ENCODE results near the gene RABGGTB. TPM values are rescaled to one million over a fixed set of nuclear protein-coding genes. Genes with fewer than 3 reads are reported as not detected.
"Not testable (repeated sequence)": the region's sequence is repeated elsewhere in the genome, so short reads cannot be mapped to it uniquely, and the experiment has no call there.

The RABGGTB gene
- polyA plus RNA-seq, 1 experiment, result 122 TPM

DNA sequence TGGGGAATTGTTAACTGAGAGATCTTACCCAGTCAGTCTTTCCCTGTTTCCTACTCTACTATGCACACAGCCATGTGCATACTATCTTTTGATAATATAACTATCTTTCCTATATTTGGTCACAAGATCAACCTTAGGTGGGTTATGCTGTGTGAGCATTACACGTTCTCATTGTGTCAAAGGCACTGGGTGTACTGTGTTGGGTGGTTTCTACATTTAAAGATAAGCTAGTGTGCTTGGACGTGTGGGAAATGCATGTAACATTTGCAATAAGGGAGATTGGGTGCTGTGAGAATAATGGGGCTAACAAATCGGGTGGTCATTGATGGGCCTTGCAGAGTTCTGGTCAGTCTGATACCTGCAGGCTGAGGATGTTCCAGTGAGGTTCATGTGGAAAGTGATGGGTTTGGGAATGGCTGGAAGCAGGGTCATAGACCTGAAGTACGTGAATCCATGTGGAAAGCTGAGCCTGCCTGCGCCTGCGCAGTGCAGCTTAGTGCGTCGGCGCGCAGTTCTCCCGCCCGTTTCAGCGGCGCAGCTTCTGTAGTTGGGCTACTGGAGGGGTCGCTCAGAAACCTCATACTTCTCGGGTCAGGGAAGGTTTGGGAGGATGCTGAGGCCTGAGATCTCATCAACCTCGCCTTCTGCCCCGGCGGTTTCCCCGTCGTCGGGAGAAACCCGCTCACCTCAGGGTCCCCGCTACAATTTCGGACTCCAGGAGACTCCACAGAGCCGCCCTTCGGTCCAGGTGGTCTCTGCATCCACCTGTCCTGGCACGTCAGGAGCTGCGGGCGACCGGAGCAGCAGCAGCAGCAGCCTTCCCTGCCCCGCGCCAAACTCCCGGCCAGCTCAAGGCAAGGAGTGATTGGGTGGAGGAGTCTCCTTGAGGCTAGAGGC is 10.6 kb downstream of the RABGGTB start, which contains the start of gene MSH4:
MSH4 (plus strand) TSS at position 507 of the 897 bp plus-strand sequence; CDS start at position 611, 104 bp downstream.
- no peaks in the 10 kb centered on the region; the same call in 1 of the 2 replicates for H3K9me3 ChIP-seq (ENCODE audit: control insufficient read depth, insufficient read depth, low read length)
- DNase-seq (ENCODE audit: low read depth, low spot score), result no peak
- no peaks in the 10 kb centered on the region for H3K27me3 ChIP-seq (ENCODE audit: control insufficient read depth, insufficient read depth, low read length)
- TF ChIP-seq, protein P1, sequence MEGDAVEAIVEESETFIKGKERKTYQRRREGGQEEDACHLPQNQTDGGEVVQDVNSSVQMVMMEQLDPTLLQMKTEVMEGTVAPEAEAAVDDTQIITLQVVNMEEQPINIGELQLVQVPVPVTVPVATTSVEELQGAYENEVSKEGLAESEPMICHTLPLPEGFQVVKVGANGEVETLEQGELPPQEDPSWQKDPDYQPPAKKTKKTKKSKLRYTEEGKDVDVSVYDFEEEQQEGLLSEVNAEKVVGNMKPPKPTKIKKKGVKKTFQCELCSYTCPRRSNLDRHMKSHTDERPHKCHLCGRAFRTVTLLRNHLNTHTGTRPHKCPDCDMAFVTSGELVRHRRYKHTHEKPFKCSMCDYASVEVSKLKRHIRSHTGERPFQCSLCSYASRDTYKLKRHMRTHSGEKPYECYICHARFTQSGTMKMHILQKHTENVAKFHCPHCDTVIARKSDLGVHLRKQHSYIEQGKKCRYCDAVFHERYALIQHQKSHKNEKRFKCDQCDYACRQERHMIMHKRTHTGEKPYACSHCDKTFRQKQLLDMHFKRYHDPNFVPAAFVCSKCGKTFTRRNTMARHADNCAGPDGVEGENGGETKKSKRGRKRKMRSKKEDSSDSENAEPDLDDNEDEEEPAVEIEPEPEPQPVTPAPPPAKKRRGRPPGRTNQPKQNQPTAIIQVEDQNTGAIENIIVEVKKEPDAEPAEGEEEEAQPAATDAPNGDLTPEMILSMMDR (IDR thresholded peaks at IDR 0.05; ENCODE audit: low read depth, low read length), result no peak
- ChIA-PET POLR2A (interaction anchor here (1.2 to 1.4 kb wide), 2 partner anchors 11 to 15 kb away, joined by 4 to 9 read pairs; partner anchors contain the start of gene RABGGTB), CTCF (no interaction called here)
- H3K27ac ChIP-seq (ENCODE audit: low read depth, low read length), result no peak within 1 kb of the TSS
- H3K4me3 ChIP-seq (ENCODE audit: low read depth, low read length), result no peak within 1 kb of the TSS

DNA sequence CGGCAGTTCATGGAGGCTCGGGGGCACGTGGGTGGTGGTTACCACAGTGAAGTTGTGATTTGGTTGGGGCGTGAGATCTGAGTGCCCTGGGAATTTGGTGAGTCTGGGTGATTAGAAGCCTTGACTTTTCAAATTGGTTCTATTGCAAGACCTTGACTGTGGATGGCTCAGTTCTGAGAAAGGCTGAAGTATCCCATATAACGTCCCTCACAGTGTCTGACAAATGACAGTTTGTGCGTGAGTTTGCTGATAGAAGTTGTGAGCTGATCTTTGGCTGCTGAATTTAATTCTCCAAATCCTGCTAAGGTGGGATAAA is 11.2 kb downstream of the RABGGTB start:
- H3K9me3 ChIP-seq (ENCODE audit: control insufficient read depth, insufficient read depth, low read length), result no peaks in the 10 kb centered on the region; the same call in 1 of the 2 replicates
- H3K27me3 ChIP-seq (ENCODE audit: control insufficient read depth, insufficient read depth, low read length), result no peaks in the 10 kb centered on the region
- no peak for DNase-seq (ENCODE audit: low read depth, low spot score)
- POLR2A ChIA-PET, result interaction anchor here (1.2 to 1.4 kb wide), 2 partner anchors 11 to 14 kb away, joined by 4 to 9 read pairs; partner anchors contain the start of gene RABGGTB
- no peak overlapping the region for H3K4me3 ChIP-seq (ENCODE audit: low read depth, low read length)
- H3K27ac ChIP-seq (ENCODE audit: low read depth, low read length), result no peak overlapping the region
- CTCF ChIA-PET, result no interaction called here
- TF ChIP-seq, protein P1 (IDR thresholded peaks at IDR 0.05; ENCODE audit: low read depth, low read length), result no peak

DNA sequence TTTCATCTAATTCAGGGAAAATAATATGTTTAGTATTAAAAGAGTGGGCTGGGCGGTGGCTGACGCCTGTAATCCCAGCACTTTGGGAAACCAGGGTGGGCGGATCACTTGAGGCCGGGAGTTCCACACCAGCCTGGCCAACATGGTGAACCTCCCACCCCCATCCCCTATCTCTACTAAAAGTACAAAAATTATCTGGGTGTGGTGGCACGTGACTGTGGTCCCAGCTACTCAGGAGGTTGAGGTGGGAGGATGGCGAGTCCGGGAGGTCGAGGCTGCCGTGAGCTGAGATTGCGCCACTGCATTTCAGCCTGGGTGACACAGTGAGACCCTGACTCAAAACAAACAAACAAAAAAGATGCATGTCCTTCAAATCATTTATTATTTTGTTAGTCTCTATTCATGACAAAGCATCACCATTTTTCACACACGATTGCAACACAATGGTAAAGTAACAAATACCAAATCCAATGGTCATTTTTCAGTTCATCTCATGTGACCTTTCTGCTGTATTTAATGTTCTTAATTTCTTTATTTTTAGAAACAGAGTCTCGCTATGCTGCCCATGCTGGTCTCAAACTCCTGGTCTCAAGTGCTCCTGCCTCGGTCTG is 11.7 kb downstream of the RABGGTB start:
- POLR2A ChIA-PET, result interaction anchor here (1.4 kb wide), 1 partner anchor 14 kb away, joined by 4 read pairs; no protein-coding TSS in a partner anchor
- CTCF ChIA-PET, result no interaction called here

DNA sequence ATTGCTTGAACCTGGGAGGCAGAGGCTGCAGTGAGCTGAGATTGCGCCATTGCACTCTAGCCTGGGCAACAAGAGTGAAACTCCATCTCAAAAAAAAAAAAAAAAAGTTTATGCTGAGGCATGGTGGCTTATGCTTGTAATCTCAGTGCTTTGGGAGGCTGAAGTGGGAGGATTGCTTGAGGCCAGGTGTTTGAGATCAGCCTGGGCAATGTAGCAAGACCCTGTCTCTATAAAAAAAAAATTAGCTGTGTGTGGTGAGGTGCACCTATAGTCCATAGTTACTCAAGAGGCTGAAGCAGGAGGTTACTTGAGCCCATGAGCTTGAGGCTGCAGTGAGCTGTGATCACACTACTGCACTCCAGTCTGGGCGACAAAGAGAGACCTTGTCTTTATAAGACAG is 15.4 kb downstream of the RABGGTB start:
- H3K4me3 ChIP-seq (ENCODE audit: low read depth, low read length); H3K9me3 ChIP-seq (ENCODE audit: control insufficient read depth, insufficient read depth, low read length); H3K27me3 ChIP-seq (ENCODE audit: control insufficient read depth, insufficient read depth, low read length); DNase-seq (ENCODE audit: low read depth, low spot score); H3K27ac ChIP-seq (ENCODE audit: low read depth, low read length); CTCF ChIA-PET: not testable (repeated sequence)
- POLR2A ChIA-PET, result interaction anchor here (0.7 kb wide), 1 partner anchor 167 kb away, joined by 4 read pairs; no protein-coding TSS in a partner anchor

More for the DNA sequence above, 11.7 kb downstream of the RABGGTB start:
- TF ChIP-seq, protein P1 (IDR thresholded peaks at IDR 0.05; ENCODE audit: low read depth, low read length), result no peak
- Histone ChIP-seq H3K4me3 (ENCODE audit: low read depth, low read length) (no peak overlapping the region), H3K27ac (ENCODE audit: low read depth, low read length) (no peak overlapping the region), H3K9me3 (ENCODE audit: control insufficient read depth, insufficient read depth, low read length) (no peaks in the 10 kb centered on the region; the same call in 1 of the 2 replicates), H3K27me3 (ENCODE audit: control insufficient read depth, insufficient read depth, low read length) (no peaks in the 10 kb centered on the region)
- no peak for DNase-seq (ENCODE audit: low read depth, low spot score)

DNA sequence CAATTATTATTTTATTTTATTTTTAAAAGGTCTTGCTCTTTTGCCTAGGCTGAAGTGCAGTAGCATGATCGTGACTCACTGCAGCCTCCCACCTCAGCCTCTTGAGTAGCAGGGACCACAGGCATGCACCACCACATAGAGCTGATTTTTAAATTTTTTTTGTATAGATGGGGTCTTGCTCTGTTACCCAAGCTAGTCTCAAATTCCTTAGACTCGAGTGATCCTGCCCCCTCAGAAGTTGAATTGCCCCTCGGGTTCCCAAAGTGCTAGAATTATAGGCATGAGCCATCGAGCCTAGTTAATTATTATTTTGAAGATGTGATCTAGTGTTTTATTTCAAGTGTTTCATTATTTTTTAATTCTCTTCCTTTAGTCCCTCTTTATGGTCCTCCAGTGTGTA is 22.9 kb downstream of the RABGGTB start:
- H3K9me3 ChIP-seq (ENCODE audit: control insufficient read depth, insufficient read depth, low read length), result no peaks in the 10 kb centered on the region
- H3K27ac ChIP-seq (ENCODE audit: low read depth, low read length), result no peak overlapping the region
- TF ChIP-seq, protein P1 (IDR thresholded peaks at IDR 0.05; ENCODE audit: low read depth, low read length), result no peak
- no peaks in the 10 kb centered on the region for H3K27me3 ChIP-seq (ENCODE audit: control insufficient read depth, insufficient read depth, low read length)
- DNase-seq (ENCODE audit: low read depth, low spot score), result no peak
- ChIA-PET CTCF (no interaction called here), POLR2A (no interaction called here)
- H3K4me3 ChIP-seq (ENCODE audit: low read depth, low read length), result no peak overlapping the region

DNA sequence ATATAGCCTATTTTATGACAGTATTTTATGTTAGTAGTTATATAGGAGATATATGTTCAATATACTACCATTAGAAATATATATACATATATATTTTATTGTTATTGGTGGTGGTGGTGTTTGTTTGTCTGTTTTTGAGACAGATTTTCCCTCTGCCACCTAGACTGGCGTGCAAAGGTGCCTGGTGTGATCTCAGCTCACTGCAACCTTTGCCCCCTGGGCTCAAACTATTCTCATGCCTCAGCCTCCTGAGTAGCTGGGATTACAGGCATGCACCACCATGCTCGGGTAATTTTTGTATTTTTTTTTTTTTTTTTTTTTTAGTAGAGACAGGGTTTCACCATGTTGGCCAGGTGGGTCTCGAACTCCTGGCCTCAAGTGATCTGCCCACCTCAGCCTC is 24.1 kb downstream of the RABGGTB start:
- DNase-seq (ENCODE audit: low read depth, low spot score); H3K4me3 ChIP-seq (ENCODE audit: low read depth, low read length); H3K27me3 ChIP-seq (ENCODE audit: control insufficient read depth, insufficient read depth, low read length); POLR2A ChIA-PET; H3K27ac ChIP-seq (ENCODE audit: low read depth, low read length); H3K9me3 ChIP-seq (ENCODE audit: control insufficient read depth, insufficient read depth, low read length); CTCF ChIA-PET: not testable (repeated sequence)
